Hepatocyte (in vitro differentiated cells): ENCODE measurements around the gene HEXA. TPM values are rescaled to one million over a fixed set of nuclear protein-coding genes. Genes with fewer than 3 reads are reported as not detected.

ENCODE experiments used
- DNase-seq: peaks from one replicate; pipeline ENCODE4 v3.0.0-alpha.2; 2016; ENCODE audit warnings: low spot score
- H2AFZ ChIP-seq: fragments of 200-600 bp; sonication (generic); 2 replicates; pipeline ENCODE4 v1.6.0; 2016; ENCODE audit warnings: antibody characterized with exemption, mild to moderate bottlenecking
- H3K27ac ChIP-seq: fragments of 200-600 bp; sonication (generic); 2 replicates; pipeline ENCODE4 v1.5.1; 2016; ENCODE audit warnings: mild to moderate bottlenecking
- H3K27me3 ChIP-seq: fragments of 200-600 bp; sonication (generic); 2 replicates; pipeline ENCODE4 v1.6.1; 2016
- H3K36me3 ChIP-seq: fragments of 200-600 bp; sonication (generic); replicated peaks from 2 replicates; pipeline ENCODE4 v1.5.1; 2016; ENCODE audit warnings: low read depth; ENCODE audit not compliant: insufficient read depth
- H3K4me1 ChIP-seq: fragments of 200-600 bp; sonication (generic); 2 replicates; pipeline ENCODE4 v1.5.1; 2016; ENCODE audit warnings: mild to moderate bottlenecking, moderate library complexity; ENCODE audit not compliant: insufficient read depth
- H3K4me2 ChIP-seq: fragments of 200-600 bp; sonication (generic); 2 replicates; pipeline ENCODE4 v1.6.0; 2016
- H3K4me3 ChIP-seq: fragments of 200-600 bp; sonication (generic); 2 replicates; pipeline ENCODE4 v1.5.1; 2016; ENCODE audit warnings: mild to moderate bottlenecking
- H3K79me2 ChIP-seq: fragments of 200-600 bp; sonication (generic); 2 replicates; pipeline ENCODE4 v1.6.0; 2017; ENCODE audit warnings: mild to moderate bottlenecking
- H3K9me2 ChIP-seq: fragments of 200-600 bp; sonication (generic); replicated peaks from 2 replicates; pipeline ENCODE4 v1.6.0; 2017; ENCODE audit warnings: mild to moderate bottlenecking; ENCODE audit not compliant: insufficient read depth
- H3K9me3 ChIP-seq: fragments of 200-600 bp; sonication (generic); 2 replicates; pipeline ENCODE4 v1.5.1; 2016; ENCODE audit warnings: low read depth, mild to moderate bottlenecking
- H4K20me1 ChIP-seq: fragments of 200-600 bp; sonication (generic); 2 replicates; pipeline ENCODE4 v1.6.0; 2016; ENCODE audit warnings: mild to moderate bottlenecking; ENCODE audit not compliant: insufficient read depth, poor library complexity, severe bottlenecking
- EZH2 ChIP-seq: fragments of 200-600 bp; sonication (generic); IDR thresholded peaks from 2 replicates; pipeline ENCODE4 v1.6.1; 2016; ENCODE audit warnings: antibody characterized with exemption, mild to moderate bottlenecking, borderline replicate concordance
- EZH2phosphoT487 ChIP-seq: fragments of 200-600 bp; sonication (generic); IDR thresholded peaks from one replicate; pipeline ENCODE4 v1.6.1; 2018; ENCODE audit warnings: antibody characterized with exemption, mild to moderate bottlenecking, low read depth, moderate library complexity; ENCODE audit not compliant: unreplicated experiment, severe bottlenecking
- WGBS: methylation state at CpG from one replicate; pipeline ENCODE4 v1.1.6; 2016; ENCODE audit warnings: low lambda C conversion rate; ENCODE audit errors: missing lambda C conversion rate; 5-methylcytosine and 5-hydroxymethylcytosine counted together
- polyA plus RNA-seq: library from polyadenylated mRNA; unstranded; fragments of >200 nt; fragmentation: Nextera tagmentation; extraction: Ambion mirVana; gene quantifications from 2 replicates; pipeline ENCODE4 v1.2.1, GENCODE V29; 2016
- total RNA-seq: library from RNA; depleted of rRNA; stranded (reverse); fragments of >200 nt; gene quantifications from 2 replicates; pipeline ENCODE4 v1.2.3, GENCODE V29; 2014
- TF ChIP-seq, protein P1 (sequence below): fragments of 200-600 bp; sonication (generic); IDR thresholded peaks from 2 replicates; pipeline ENCODE4 v1.5.1; 2016; ENCODE audit warnings: antibody characterized with exemption, mild to moderate bottlenecking; ENCODE audit not compliant: poor library complexity

HEXA gene
- total and polyA plus RNA-seq, 2 experiments from 2014 or later = 180 to 286 TPM

DNA sequence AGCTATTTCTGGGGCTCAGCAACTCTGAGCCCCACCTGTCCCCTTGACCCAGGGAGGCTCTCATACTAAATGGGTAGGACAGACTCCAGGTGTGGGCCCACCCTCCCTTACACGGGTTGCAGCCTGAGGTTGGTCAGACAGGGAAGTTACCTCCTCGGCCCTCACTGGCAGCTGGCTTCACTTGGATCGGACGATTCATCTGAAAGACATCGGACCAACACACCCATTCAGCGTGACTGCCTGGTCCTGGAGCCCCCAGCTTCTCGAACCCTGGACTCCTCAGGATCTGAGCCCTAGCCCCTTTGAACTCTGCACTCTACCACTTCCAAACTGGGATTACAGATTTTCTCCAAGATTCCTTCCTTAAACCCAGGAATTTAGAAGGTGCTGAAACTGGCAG lies 71.2 kb downstream of the HEXA start:
- DNase-seq = no peak
- Histone ChIP-seq H3K79me2 (no peaks in the 10 kb centered on the region), H2AFZ (no peak overlapping the region), H3K27me3 (peaks cover 3% of the 10 kb centered on the region), H3K4me2 (no peak overlapping the region), H3K36me3 (no peaks in the 10 kb centered on the region), H3K4me1 (no peaks in the 10 kb centered on the region), H3K9me3 (no peaks in the 10 kb centered on the region), H4K20me1 (no peaks in the 10 kb centered on the region), H3K9me2 (no peaks in the 10 kb centered on the region), H3K27ac (no peak overlapping the region), H3K4me3 (no peak overlapping the region)
- TF ChIP-seq EZH2phosphoT487 = no peak
- no peak for TF ChIP-seq EZH2
- TF ChIP-seq, protein P1, sequence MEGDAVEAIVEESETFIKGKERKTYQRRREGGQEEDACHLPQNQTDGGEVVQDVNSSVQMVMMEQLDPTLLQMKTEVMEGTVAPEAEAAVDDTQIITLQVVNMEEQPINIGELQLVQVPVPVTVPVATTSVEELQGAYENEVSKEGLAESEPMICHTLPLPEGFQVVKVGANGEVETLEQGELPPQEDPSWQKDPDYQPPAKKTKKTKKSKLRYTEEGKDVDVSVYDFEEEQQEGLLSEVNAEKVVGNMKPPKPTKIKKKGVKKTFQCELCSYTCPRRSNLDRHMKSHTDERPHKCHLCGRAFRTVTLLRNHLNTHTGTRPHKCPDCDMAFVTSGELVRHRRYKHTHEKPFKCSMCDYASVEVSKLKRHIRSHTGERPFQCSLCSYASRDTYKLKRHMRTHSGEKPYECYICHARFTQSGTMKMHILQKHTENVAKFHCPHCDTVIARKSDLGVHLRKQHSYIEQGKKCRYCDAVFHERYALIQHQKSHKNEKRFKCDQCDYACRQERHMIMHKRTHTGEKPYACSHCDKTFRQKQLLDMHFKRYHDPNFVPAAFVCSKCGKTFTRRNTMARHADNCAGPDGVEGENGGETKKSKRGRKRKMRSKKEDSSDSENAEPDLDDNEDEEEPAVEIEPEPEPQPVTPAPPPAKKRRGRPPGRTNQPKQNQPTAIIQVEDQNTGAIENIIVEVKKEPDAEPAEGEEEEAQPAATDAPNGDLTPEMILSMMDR = no peak
- WGBS = 94% methylated on average over 7 of the region's 7 CpGs

DNA sequence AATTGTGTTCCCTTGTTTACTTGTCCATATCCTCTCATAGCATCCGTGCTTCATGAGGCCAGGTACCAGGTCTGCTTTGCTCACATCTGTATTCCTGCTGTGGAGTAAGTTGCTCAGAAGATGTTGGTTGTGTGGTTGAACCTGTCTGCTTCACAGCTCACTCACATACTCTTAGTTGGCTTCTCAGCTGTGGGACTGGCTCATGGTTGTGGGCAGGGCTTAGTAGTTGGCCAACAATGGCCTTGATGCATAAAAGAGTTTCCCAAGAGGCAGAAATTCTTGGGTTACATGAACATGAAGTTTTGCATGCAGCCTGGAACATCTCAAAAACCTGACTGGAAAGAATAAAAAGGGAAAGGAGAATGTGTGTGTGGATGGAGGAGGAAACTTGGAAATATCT lies 72.9 kb downstream of the HEXA start:
- no peaks in the 10 kb centered on the region for H3K27me3 ChIP-seq
- no peaks in the 10 kb centered on the region for H3K9me2 ChIP-seq
- H3K4me3 ChIP-seq = no peak overlapping the region
- no peak overlapping the region for H3K4me2 ChIP-seq
- no peaks in the 10 kb centered on the region for H3K4me1 ChIP-seq
- no peak overlapping the region for H2AFZ ChIP-seq
- no peaks in the 10 kb centered on the region for H4K20me1 ChIP-seq
- WGBS = 56% methylated on average over 1 of the region's 1 CpG
- H3K36me3 ChIP-seq = no peaks in the 10 kb centered on the region
- no peak overlapping the region for H3K27ac ChIP-seq
- TF ChIP-seq EZH2 = no peak
- TF ChIP-seq, protein P1 = no peak
- no peak for TF ChIP-seq EZH2phosphoT487
- no peak for DNase-seq
- no peaks in the 10 kb centered on the region for H3K9me3 ChIP-seq
- no peaks in the 10 kb centered on the region for H3K79me2 ChIP-seq

Other genes with a start within 250 kb of the HEXA start
- 2.2 and 4.4 TPM in 2 replicates for gene GRAMD2A, start 178.2 kb downstream of the HEXA start, total RNA-seq
- 4.6 and 7.9 TPM in 2 replicates for gene GRAMD2A, start 178.2 kb downstream of the HEXA start, polyA plus RNA-seq
- gene PKM, start 144.8 kb downstream of the HEXA start, total RNA-seq = 314 and 332 TPM in 2 replicates
- 376 and 403 TPM in 2 replicates for gene PKM, start 144.8 kb downstream of the HEXA start, polyA plus RNA-seq
- 37.6 and 57.1 TPM in 2 replicates for gene PARP6, start 103.5 kb downstream of the HEXA start, total RNA-seq
- 61.4 and 77.4 TPM in 2 replicates for gene PARP6, start 103.5 kb downstream of the HEXA start, polyA plus RNA-seq
- 1.1 and 2.4 TPM in 2 replicates for gene CELF6, start 55.9 kb downstream of the HEXA start, total RNA-seq
- gene CELF6, start 55.9 kb downstream of the HEXA start, polyA plus RNA-seq = 0.40 and 0.57 TPM in 2 replicates
- not detected in 2 replicates for gene TMEM202, start 22.3 kb upstream of the HEXA start, total RNA-seq
- gene TMEM202, start 22.3 kb upstream of the HEXA start, polyA plus RNA-seq = not detected in 2 replicates
- gene ARIH1, start 98.3 kb upstream of the HEXA start, total RNA-seq = 61.6 and 62.1 TPM in 2 replicates
- gene ARIH1, start 98.3 kb upstream of the HEXA start, polyA plus RNA-seq = 62.9 and 76.3 TPM in 2 replicates